Measurements from ENCODE around the gene ZNF324B.
"Not testable (repeated sequence)": the region's sequence is repeated elsewhere in the genome, so short reads cannot be mapped to it uniquely, and the experiment has no call there.

The ZNF324B gene

GRCh38 chr19:58440556-58440955 is 10.9 kb upstream of the ZNF324B start:
- TF ChIP-seq ZFP3 (CRISPR knock-in tag; IDR thresholded peaks at IDR 0.05) (no peak), RARB (CRISPR knock-in tag; IDR thresholded peaks at IDR 0.05) (no peak), TSHZ2 (CRISPR knock-in tag; IDR thresholded peaks at IDR 0.05) (no peak), CREB5 (CRISPR knock-in tag; IDR thresholded peaks at IDR 0.05; ENCODE audit: low read depth) (no peak), ZNF565 (CRISPR knock-in tag; conservative IDR thresholded peaks at IDR 0.05; ENCODE audit: low read depth) (no peak), CSDC2 (CRISPR knock-in tag; IDR thresholded peaks at IDR 0.05) (no peak), TOX (CRISPR knock-in tag; IDR thresholded peaks at IDR 0.05; ENCODE audit: borderline replicate concordance) (no peak)
- ATAC-seq, result no peak

GRCh38 chr19:58442986-58443385 is 8.4 kb upstream of the ZNF324B start:
- ATAC-seq, result not testable (repeated sequence)

- ATAC-seq, result not testable (repeated sequence)
Measured at GRCh38 chr19:58448860-58449259, 2.6 kb upstream of the ZNF324B start.

- not testable (repeated sequence) for ATAC-seq
Measured at GRCh38 chr19:58449980-58450379, 1.4 kb upstream of the ZNF324B start.

- peak; percentile 30 for ATAC-seq
- TF ChIP-seq ESRRG (CRISPR knock-in tag; IDR thresholded peaks at IDR 0.05), result no peak
- TF ChIP-seq PATZ1 (CRISPR knock-in tag; IDR thresholded peaks at IDR 0.05; ENCODE audit: borderline replicate concordance), result no peak
- no peak for TF ChIP-seq CSRNP3 (CRISPR knock-in tag; IDR thresholded peaks at IDR 0.05)
- TF ChIP-seq GLIS3 (CRISPR knock-in tag; IDR thresholded peaks at IDR 0.05), result no peak
- TF ChIP-seq TSHZ2 (CRISPR knock-in tag; IDR thresholded peaks at IDR 0.05), result no peak
- no peak for TF ChIP-seq ZNF8 (CRISPR knock-in tag; IDR thresholded peaks at IDR 0.05)
- no peak for TF ChIP-seq ZC3H10 (CRISPR knock-in tag; IDR thresholded peaks at IDR 0.05)
- no peak for TF ChIP-seq ARNTL (CRISPR knock-in tag; IDR thresholded peaks at IDR 0.05; ENCODE audit: borderline replicate concordance, low read depth)
- TF ChIP-seq SNAI2 (CRISPR knock-in tag; IDR thresholded peaks at IDR 0.05), result no peak
Measured at GRCh38 chr19:58450856-58451357, 515 bp upstream of the ZNF324B start.
